HEK293T (cell line): ENCODE results near the gene FNDC8.
A peak's percentile ranks its signal among the peaks of the same experiment; 100 is the strongest.

Experiments
- CTCF ChIA-PET: fragments of 350-600 bp; formaldehyde crosslinking; extraction: SDS; loops from one replicate; lab custom pipeline; 2021; ENCODE audit warnings: antibody characterized with exemption, inconsistent platforms; lab: Yijun Ruan, JAX
- POLR2A ChIA-PET: fragments of 350-600 bp; formaldehyde crosslinking; extraction: SDS; loops from one replicate; lab custom pipeline; 2020; ENCODE audit warnings: antibody characterized with exemption, inconsistent platforms; lab: Yijun Ruan, JAX
- DNase-seq: peaks from one replicate; pipeline ENCODE4 v3.0.0; 2012; ENCODE audit warnings: mixed read lengths; ENCODE audit errors: extremely low spot score
- ARNT ChIP-seq: fragments of 450-650 bp; IDR thresholded peaks from 2 replicates; pipeline ENCODE4 v1.6.1; 2017; ENCODE audit warnings: mild to moderate bottlenecking
- BHLHE40 ChIP-seq: fragments of 450-650 bp; IDR thresholded peaks from 2 replicates; pipeline ENCODE4 v1.6.1; 2016; ENCODE audit warnings: mild to moderate bottlenecking, moderate library complexity, borderline replicate concordance
- CTBP1 ChIP-seq: fragments of 450-650 bp; IDR thresholded peaks from 2 replicates; pipeline ENCODE4 v1.6.1; 2016; ENCODE audit warnings: borderline replicate concordance
- ELF4 ChIP-seq: fragments of 450-650 bp; IDR thresholded peaks from 2 replicates; pipeline ENCODE4 v1.6.1; 2017; ENCODE audit warnings: antibody characterized with exemption
- FOXA1 ChIP-seq: fragments of 450-650 bp; IDR thresholded peaks from 2 replicates; pipeline ENCODE4 v1.6.1; 2016; ENCODE audit warnings: mild to moderate bottlenecking
- FOXK2 ChIP-seq: fragments of 450-650 bp; IDR thresholded peaks from 2 replicates; pipeline ENCODE4 v1.6.1; 2016; ENCODE audit warnings: mild to moderate bottlenecking
- FOXM1 ChIP-seq: fragments of 450-650 bp; IDR thresholded peaks from 2 replicates; pipeline ENCODE4 v1.6.1; 2017; ENCODE audit warnings: mild to moderate bottlenecking, borderline replicate concordance
- HDGF ChIP-seq: fragments of 450-650 bp; IDR thresholded peaks from 2 replicates; pipeline ENCODE4 v1.6.1; 2017; ENCODE audit warnings: antibody characterized with exemption, borderline replicate concordance
- L3MBTL2 ChIP-seq: fragments of 450-650 bp; conservative IDR thresholded peaks from 2 replicates; pipeline ENCODE4 v1.6.1; 2016; ENCODE audit warnings: mild to moderate bottlenecking
- LEF1 ChIP-seq: fragments of 450-650 bp; IDR thresholded peaks from 2 replicates; pipeline ENCODE4 v1.6.1; 2017; ENCODE audit warnings: mild to moderate bottlenecking, borderline replicate concordance
- NFRKB ChIP-seq: fragments of 450-650 bp; IDR thresholded peaks from 2 replicates; pipeline ENCODE4 v1.6.1; 2016; ENCODE audit warnings: mild to moderate bottlenecking, moderate library complexity
- SP1 ChIP-seq: fragments of 450-650 bp; IDR thresholded peaks from 2 replicates; pipeline ENCODE4 v1.6.1; 2017
- SUZ12 ChIP-seq: fragments of 450-650 bp; IDR thresholded peaks from 2 replicates; pipeline ENCODE4 v1.6.1; 2016; ENCODE audit warnings: mild to moderate bottlenecking
- TARDBP ChIP-seq: fragments of 450-650 bp; IDR thresholded peaks from 2 replicates; pipeline ENCODE4 v1.6.1; 2016
- ZNF384 ChIP-seq: fragments of 450-650 bp; IDR thresholded peaks from 2 replicates; pipeline ENCODE4 v1.6.1; 2016
- TF ChIP-seq, protein P1 (sequence below): fragments of 450-650 bp; IDR thresholded peaks from 2 replicates; pipeline ENCODE4 v1.6.1; 2016

FNDC8 gene

DNA sequence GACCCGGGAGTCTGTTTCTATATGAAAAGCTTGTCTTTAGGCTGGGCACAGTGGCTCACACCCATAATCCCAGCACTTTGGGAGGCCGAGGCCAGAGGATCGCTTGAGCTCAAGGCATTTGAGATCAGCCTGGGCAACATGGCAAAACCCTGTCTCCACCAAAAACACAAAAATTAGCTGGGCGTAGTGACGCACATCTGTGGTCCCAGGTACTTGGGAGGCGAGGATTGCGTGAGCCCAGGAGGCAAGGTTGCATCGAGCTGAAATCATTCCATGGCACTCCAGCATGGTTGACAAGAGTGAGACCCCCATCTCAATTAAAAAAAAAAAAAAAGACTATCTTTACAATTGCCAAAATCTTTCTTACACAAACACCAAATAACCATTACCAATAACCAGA is 35.3 kb upstream of the FNDC8 start:
- TF ChIP-seq ELF4 (no peak), TARDBP (no peak), HDGF (no peak), FOXA1 (no peak), L3MBTL2 (no peak), FOXK2 (no peak), FOXM1 (no peak), ARNT (no peak), SUZ12 (no peak), CTBP1 (no peak), LEF1 (no peak), SP1 (no peak), ZNF384 (no peak), NFRKB (no peak), BHLHE40 (no peak)
- TF ChIP-seq, protein P1, sequence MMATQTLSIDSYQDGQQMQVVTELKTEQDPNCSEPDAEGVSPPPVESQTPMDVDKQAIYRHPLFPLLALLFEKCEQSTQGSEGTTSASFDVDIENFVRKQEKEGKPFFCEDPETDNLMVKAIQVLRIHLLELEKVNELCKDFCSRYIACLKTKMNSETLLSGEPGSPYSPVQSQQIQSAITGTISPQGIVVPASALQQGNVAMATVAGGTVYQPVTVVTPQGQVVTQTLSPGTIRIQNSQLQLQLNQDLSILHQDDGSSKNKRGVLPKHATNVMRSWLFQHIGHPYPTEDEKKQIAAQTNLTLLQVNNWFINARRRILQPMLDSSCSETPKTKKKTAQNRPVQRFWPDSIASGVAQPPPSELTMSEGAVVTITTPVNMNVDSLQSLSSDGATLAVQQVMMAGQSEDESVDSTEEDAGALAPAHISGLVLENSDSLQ = no peak
- no peak for DNase-seq
- ChIA-PET POLR2A (interaction anchor here (0.7 to 1.9 kb wide), 3 partner anchors 11 to 78 kb away, joined by 3 to 6 read pairs (median 3); partner anchors contain the start of gene RFFL), CTCF (no interaction called here)

GRCh38 chr17:35086931-35087573 is 34.4 kb upstream of the FNDC8 start:
- TF ChIP-seq SUZ12 = no peak
- TF ChIP-seq, protein P1 = no peak
- TF ChIP-seq LEF1 = no peak
- TF ChIP-seq BHLHE40 = no peak
- TF ChIP-seq TARDBP = no peak
- ChIA-PET POLR2A (interaction anchor here (1.2 kb wide), 1 partner anchor 12 kb away, joined by 3 read pairs; no protein-coding TSS in a partner anchor), CTCF (interaction anchor here (0.6 kb wide), 1 partner anchor 36 kb away, joined by 5 read pairs; no protein-coding TSS in a partner anchor)
- no peak for DNase-seq

- CTCF ChIA-PET = interaction anchor here (0.6 kb wide), 1 partner anchor 35 kb away, joined by 5 read pairs; no protein-coding TSS in a partner anchor
- TF ChIP-seq TARDBP (no peak), SUZ12 (no peak), ARNT (no peak), SP1 (no peak)
- no peak for DNase-seq
- POLR2A ChIA-PET = no interaction called here
Observed at GRCh38 chr17:35087731-35088355, 33.6 kb upstream of the FNDC8 start.

- peak; percentile 8 for DNase-seq
- TF ChIP-seq TARDBP = no peak
- TF ChIP-seq SP1 = no peak
- no peak for TF ChIP-seq FOXA1
- TF ChIP-seq, protein P1 = no peak
- TF ChIP-seq FOXM1 = no peak
- no peak for TF ChIP-seq NFRKB
- no peak for TF ChIP-seq FOXK2
- no peak for TF ChIP-seq ELF4
- no peak for TF ChIP-seq ARNT
- TF ChIP-seq SUZ12 = no peak
- no peak for TF ChIP-seq BHLHE40
- no peak for TF ChIP-seq L3MBTL2
- TF ChIP-seq LEF1 = no peak
- no peak for TF ChIP-seq ZNF384
- TF ChIP-seq CTBP1 = no peak
- ChIA-PET POLR2A (no interaction called here), CTCF (no interaction called here)
Observed at GRCh38 chr17:35088356-35088880, 33.0 kb upstream of the FNDC8 start.

DNA sequence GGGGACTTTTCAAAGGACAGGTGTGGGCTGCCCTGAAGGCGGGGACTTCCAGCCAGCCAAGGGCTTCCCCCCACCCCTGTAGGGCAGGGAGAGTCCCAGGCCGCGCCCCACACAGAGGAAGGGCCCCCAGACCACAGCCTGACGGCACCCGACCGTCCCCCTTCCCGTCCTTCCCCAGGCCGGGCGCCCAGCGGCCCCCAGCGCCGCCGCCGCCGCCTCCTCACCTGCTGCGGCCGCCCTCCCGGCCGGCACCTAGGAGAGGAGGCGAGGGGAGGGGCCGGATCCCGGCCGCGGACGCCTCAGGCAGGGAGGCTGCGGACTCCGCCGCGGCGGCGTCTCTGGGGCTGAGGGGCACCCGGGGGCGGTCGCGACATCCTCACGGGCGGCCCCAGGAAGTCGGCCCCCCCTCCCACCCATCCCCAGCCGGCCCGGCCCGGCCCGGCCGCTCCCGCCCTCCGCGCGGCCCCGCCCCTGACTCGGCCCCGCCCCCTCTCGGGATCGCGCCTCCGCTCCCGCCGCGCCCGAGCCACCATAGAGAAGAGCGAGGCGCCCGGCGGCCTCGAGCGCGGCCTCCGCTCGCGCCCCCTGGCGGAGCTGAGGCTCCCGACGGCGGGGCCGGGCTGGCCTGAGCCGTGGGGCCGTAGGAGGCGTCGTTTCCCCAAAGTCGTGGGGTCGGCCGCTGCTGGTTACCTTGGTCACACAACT is 32.4 kb upstream of the FNDC8 start:
- ChIA-PET CTCF (interaction anchor here (0.9 to 1.1 kb wide), 5 partner anchors 9 to 108 kb away, joined by 3 to 8 read pairs (median 3); no protein-coding TSS in a partner anchor), POLR2A (no interaction called here)
- DNase-seq = peak; percentile 82
- TF ChIP-seq SUZ12 (no peak), L3MBTL2 (no peak), CTBP1 (no peak), ARNT (no peak), FOXA1 (no peak), LEF1 (no peak), HDGF (no peak)
